Osteoblast (primary cell): ENCODE measurements around the gene PRDM12. TPM values are rescaled to one million over a fixed set of nuclear protein-coding genes. Genes with fewer than 3 reads are reported as not detected.
A peak's percentile ranks its signal among the peaks of the same experiment; 100 is the strongest.

Source experiments
- DNase-seq: peaks from one replicate; pipeline ENCODE4 v3.0.0; 2011; ENCODE audit warnings: low spot score, mixed read lengths; ENCODE audit not compliant: insufficient read length; ENCODE audit errors: missing footprints
- H2AFZ ChIP-seq: 2 replicates; pipeline ENCODE4 v1.6.0; 2011; ENCODE audit warnings: mild to moderate bottlenecking, low read length
- H3K27ac ChIP-seq: 2 replicates; pipeline ENCODE4 v1.5.1; 2011; ENCODE audit warnings: mild to moderate bottlenecking, low read depth, low read length, moderate library complexity
- H3K27me3 ChIP-seq: 2 replicates; pipeline ENCODE4 v1.6.0; 2012; ENCODE audit warnings: mild to moderate bottlenecking, control low read depth, inconsistent platforms, low read length, moderate library complexity; ENCODE audit not compliant: insufficient read depth
- H3K36me3 ChIP-seq: 2 replicates; pipeline ENCODE4 v1.5.1; 2011; ENCODE audit warnings: mild to moderate bottlenecking, low read length, control low read depth, moderate library complexity; ENCODE audit not compliant: insufficient read depth
- H3K4me1 ChIP-seq: 2 replicates; pipeline ENCODE4 v1.5.1; 2011; ENCODE audit warnings: mild to moderate bottlenecking, low read length, control low read depth, moderate library complexity; ENCODE audit not compliant: insufficient read depth
- H3K4me2 ChIP-seq: 2 replicates; pipeline ENCODE4 v1.6.0; 2011; ENCODE audit warnings: mild to moderate bottlenecking, low read length; ENCODE audit not compliant: insufficient read depth
- H3K4me3 ChIP-seq: fragments of 200-600 bp; sonication (generic); 3 replicates; pipeline ENCODE4 v1.5.1; 2012; ENCODE audit warnings: mild to moderate bottlenecking, low read length, inconsistent platforms; ENCODE audit not compliant: insufficient read depth
- H3K79me2 ChIP-seq: 2 replicates; pipeline ENCODE4 v1.6.0; 2012; ENCODE audit warnings: mild to moderate bottlenecking, low read length, control low read depth, inconsistent platforms; ENCODE audit not compliant: insufficient read depth
- H3K9me3 ChIP-seq: 2 replicates; pipeline ENCODE4 v1.5.1; 2011; ENCODE audit warnings: low read depth, low read length, control low read depth
- H4K20me1 ChIP-seq: 2 replicates; pipeline ENCODE4 v1.6.0; 2012; ENCODE audit warnings: mild to moderate bottlenecking, low read length, control low read depth; ENCODE audit not compliant: insufficient read depth
- CTCF ChIP-seq: IDR thresholded peaks from 2 replicates; pipeline ENCODE4 v1.5.1; 2011; ENCODE audit warnings: mild to moderate bottlenecking, low read depth, low read length, moderate library complexity; ENCODE audit errors: extremely low read depth
- total RNA-seq: library from RNA; depleted of rRNA; stranded (reverse); fragments of >200 nt; gene quantifications from 2 replicates; pipeline ENCODE4 v1.2.3, GENCODE V29; 2012

Gene PRDM12
- total RNA-seq, 1 donor = not detected

- Histone ChIP-seq H3K9me3 (no peaks in the 10 kb centered on the region), H3K4me1 (peaks cover 9% of the 10 kb centered on the region), H3K4me2 (peak overlapping the region; percentile 97), H3K79me2 (peaks cover 54% of the 10 kb centered on the region), H2AFZ (peak overlapping the region; percentile 75), H4K20me1 (peaks cover 26% of the 10 kb centered on the region), H3K27me3 (no peaks in the 10 kb centered on the region), H3K4me3 (peak overlapping the region; percentile 92), H3K36me3 (no peaks in the 10 kb centered on the region), H3K27ac (peak overlapping the region; percentile 94)
- no peak for TF ChIP-seq CTCF
- DNase-seq = peak; percentile 67
These were observed 49.0 kb downstream of the PRDM12 start for GRCh38 chr9:130713286-130713960.

- Histone ChIP-seq H3K36me3 (peaks cover 2% of the 10 kb centered on the region), H3K4me1 (peaks cover 9% of the 10 kb centered on the region), H2AFZ (no peak overlapping the region), H3K4me2 (peak overlapping the region; percentile 97), H3K27me3 (no peaks in the 10 kb centered on the region), H3K27ac (peak overlapping the region; percentile 94), H4K20me1 (peaks cover 30% of the 10 kb centered on the region), H3K9me3 (no peaks in the 10 kb centered on the region), H3K4me3 (peak overlapping the region; percentile 92), H3K79me2 (peaks cover 65% of the 10 kb centered on the region)
- peak; percentile 15 for DNase-seq
- TF ChIP-seq CTCF = no peak
These were observed 50.3 kb downstream of the PRDM12 start for GRCh38 chr9:130714586-130715110.

GRCh38 chr9:130715270-130715669 lies 50.9 kb downstream of the PRDM12 start:
- Histone ChIP-seq H3K27me3 (no peaks in the 10 kb centered on the region), H3K4me2 (peak overlapping the region; percentile 97), H3K36me3 (peaks cover 2% of the 10 kb centered on the region), H3K9me3 (no peaks in the 10 kb centered on the region), H3K79me2 (peaks cover 71% of the 10 kb centered on the region), H3K27ac (peak overlapping the region; percentile 94), H3K4me3 (peak overlapping the region; percentile 92), H3K4me1 (peaks cover 9% of the 10 kb centered on the region), H4K20me1 (peaks cover 35% of the 10 kb centered on the region), H2AFZ (no peak overlapping the region)
- TF ChIP-seq CTCF = no peak
- DNase-seq = no peak

GRCh38 chr9:130718562-130718961 lies 54.2 kb downstream of the PRDM12 start:
- Histone ChIP-seq H3K9me3 (no peaks in the 10 kb centered on the region), H3K27me3 (no peaks in the 10 kb centered on the region), H3K79me2 (peaks cover 93% of the 10 kb centered on the region), H3K36me3 (peaks cover 2% of the 10 kb centered on the region), H3K27ac (no peak overlapping the region), H2AFZ (no peak overlapping the region), H4K20me1 (peaks cover 35% of the 10 kb centered on the region), H3K4me1 (peaks cover 9% of the 10 kb centered on the region), H3K4me2 (no peak overlapping the region), H3K4me3 (no peak overlapping the region)
- DNase-seq = no peak
- TF ChIP-seq CTCF = no peak
